ENCODE data around the gene TUBA8.
"Not testable (repeated sequence)": the region's sequence is repeated elsewhere in the genome, so short reads cannot be mapped to it uniquely, and the experiment has no call there.

DNA sequence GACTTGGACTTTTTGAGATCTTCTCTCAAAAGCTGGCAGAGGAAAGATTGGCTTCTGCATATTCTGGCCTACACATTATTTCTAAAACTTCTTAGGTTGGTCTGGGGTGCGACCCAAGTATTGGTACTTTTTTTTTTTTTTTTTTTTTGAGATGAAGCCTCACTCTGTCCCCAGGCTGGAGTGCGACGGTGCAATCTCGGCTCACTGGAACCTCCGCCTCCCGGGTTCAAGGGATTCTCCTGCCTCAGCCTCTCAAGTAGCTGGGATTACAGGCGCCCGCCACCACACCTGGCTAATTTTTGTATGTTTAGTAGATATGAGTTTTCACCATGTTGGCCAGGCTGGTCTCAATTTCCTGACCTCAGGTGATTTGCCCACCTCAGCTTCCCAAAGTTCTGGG lies 50.0 kb downstream of the TUBA8 start:
- TF ChIP-seq POLR2A, EP300 (IDR thresholded peaks at IDR 0.05): not testable (repeated sequence)
- TF ChIP-seq, protein P1, sequence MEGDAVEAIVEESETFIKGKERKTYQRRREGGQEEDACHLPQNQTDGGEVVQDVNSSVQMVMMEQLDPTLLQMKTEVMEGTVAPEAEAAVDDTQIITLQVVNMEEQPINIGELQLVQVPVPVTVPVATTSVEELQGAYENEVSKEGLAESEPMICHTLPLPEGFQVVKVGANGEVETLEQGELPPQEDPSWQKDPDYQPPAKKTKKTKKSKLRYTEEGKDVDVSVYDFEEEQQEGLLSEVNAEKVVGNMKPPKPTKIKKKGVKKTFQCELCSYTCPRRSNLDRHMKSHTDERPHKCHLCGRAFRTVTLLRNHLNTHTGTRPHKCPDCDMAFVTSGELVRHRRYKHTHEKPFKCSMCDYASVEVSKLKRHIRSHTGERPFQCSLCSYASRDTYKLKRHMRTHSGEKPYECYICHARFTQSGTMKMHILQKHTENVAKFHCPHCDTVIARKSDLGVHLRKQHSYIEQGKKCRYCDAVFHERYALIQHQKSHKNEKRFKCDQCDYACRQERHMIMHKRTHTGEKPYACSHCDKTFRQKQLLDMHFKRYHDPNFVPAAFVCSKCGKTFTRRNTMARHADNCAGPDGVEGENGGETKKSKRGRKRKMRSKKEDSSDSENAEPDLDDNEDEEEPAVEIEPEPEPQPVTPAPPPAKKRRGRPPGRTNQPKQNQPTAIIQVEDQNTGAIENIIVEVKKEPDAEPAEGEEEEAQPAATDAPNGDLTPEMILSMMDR (IDR thresholded peaks at IDR 0.05) = not testable (repeated sequence)
